GM18868 (cell line): ENCODE results near the gene KREMEN2.
"Not testable (repeated sequence)": the region's sequence is repeated elsewhere in the genome, so short reads cannot be mapped to it uniquely, and the experiment has no call there.

Experiments
- ATAC-seq: cut with Tn5 transposase; IDR thresholded peaks from one replicate; pipeline ENCODE4 v1.9.1; 2021; ENCODE audit warnings: mild to moderate bottlenecking, moderate library complexity; ENCODE audit not compliant: unreplicated experiment

KREMEN2 gene

GRCh38 chr16:2963723-2964474, at the start of gene KREMEN2:
TSS of gene KREMEN2 (plus strand) at chr16:2964275. CDS start at chr16:2964521, 246 bp downstream.
- no peak for ATAC-seq

GRCh38 chr16:2915196-2915929, 48.7 kb upstream of the KREMEN2 start:
- ATAC-seq: no peak

GRCh38 chr16:2919511-2920255, 44.4 kb upstream of the KREMEN2 start:
- no peak for ATAC-seq

GRCh38 chr16:2923481-2923880, 40.6 kb upstream of the KREMEN2 start:
- ATAC-seq: no peak

GRCh38 chr16:2924901-2925755, 38.9 kb upstream of the KREMEN2 start:
- ATAC-seq: no peak

- no peak for ATAC-seq
These were observed 38.0 kb upstream of the KREMEN2 start for GRCh38 chr16:2925951-2926649.

GRCh38 chr16:2926650-2926999, 37.5 kb upstream of the KREMEN2 start:
- ATAC-seq: no peak

- ATAC-seq: peak; percentile 64
These were observed 36.9 kb upstream of the KREMEN2 start for GRCh38 chr16:2927010-2927646.

GRCh38 chr16:2928151-2928550, 35.9 kb upstream of the KREMEN2 start:
- ATAC-seq: not testable (repeated sequence)

GRCh38 chr16:2928796-2929195, 35.3 kb upstream of the KREMEN2 start:
- no peak for ATAC-seq

GRCh38 chr16:2929693-2930092, 34.4 kb upstream of the KREMEN2 start:
- ATAC-seq: no peak

GRCh38 chr16:2930236-2930635, 33.8 kb upstream of the KREMEN2 start:
- ATAC-seq: no peak

- ATAC-seq: not testable (repeated sequence)
These were observed 32.7 kb upstream of the KREMEN2 start for GRCh38 chr16:2931231-2931914.

- no peak for ATAC-seq
These were observed 30.9 kb upstream of the KREMEN2 start for GRCh38 chr16:2933136-2933535.

- no peak for ATAC-seq
These were observed 30.4 kb upstream of the KREMEN2 start for GRCh38 chr16:2933701-2934100.

- no peak for ATAC-seq
These were observed 29.6 kb upstream of the KREMEN2 start for GRCh38 chr16:2934450-2934849.

- ATAC-seq: no peak
These were observed 27.6 kb upstream of the KREMEN2 start for GRCh38 chr16:2936436-2937011.

- no peak for ATAC-seq
These were observed 26.9 kb upstream of the KREMEN2 start for GRCh38 chr16:2937170-2937569.

- no peak for ATAC-seq
These were observed 25.9 kb upstream of the KREMEN2 start for GRCh38 chr16:2938206-2938605.
